VCaP (cell line): ENCODE results near the gene CBR4.

Experiments
- H3K27ac ChIP-seq: fragments of 450-650 bp; 2 replicates; pipeline ENCODE4 v1.5.1; 2017
- CTCF ChIP-seq: fragments of 450-650 bp; conservative IDR thresholded peaks from 2 replicates; pipeline ENCODE4 v1.5.1; 2017; ENCODE audit warnings: mild to moderate bottlenecking, moderate library complexity

CBR4 gene

GRCh38 chr4:169050881-169051760, 41.1 kb upstream of the CBR4 start:
- peak overlapping the region; percentile 67; the same call in 1 of the 2 replicates for H3K27ac ChIP-seq

GRCh38 chr4:169050284-169050683, 40.2 kb upstream of the CBR4 start:
- TF ChIP-seq CTCF = no peak
- H3K27ac ChIP-seq = peak overlapping the region; percentile 67; the same call in 1 of the 2 replicates

More at GRCh38 chr4:169050881-169051760, 41.1 kb upstream of the CBR4 start:
- TF ChIP-seq CTCF = no peak

- peak overlapping the region; percentile 67 for H3K27ac ChIP-seq
- TF ChIP-seq CTCF = no peak
Measured at GRCh38 chr4:169048868-169049414, 38.9 kb upstream of the CBR4 start.

GRCh38 chr4:169047956-169048355, 37.9 kb upstream of the CBR4 start:
- H3K27ac ChIP-seq = peak overlapping the region; percentile 67
- TF ChIP-seq CTCF = no peak

GRCh38 chr4:169045862-169046584, 36.0 kb upstream of the CBR4 start:
- no peak for TF ChIP-seq CTCF
- H3K27ac ChIP-seq = no peak overlapping the region; the same call in 1 of the 2 replicates

- no peak for TF ChIP-seq CTCF
- H3K27ac ChIP-seq = no peak overlapping the region
Measured at GRCh38 chr4:169044714-169045447, 34.8 kb upstream of the CBR4 start.
